Measurements from ENCODE around the gene SLF1.
A peak's percentile ranks its signal among the peaks of the same experiment; 100 is the strongest.
"Not testable (repeated sequence)": the region's sequence is repeated elsewhere in the genome, so short reads cannot be mapped to it uniquely, and the experiment has no call there.

SLF1 gene

DNA sequence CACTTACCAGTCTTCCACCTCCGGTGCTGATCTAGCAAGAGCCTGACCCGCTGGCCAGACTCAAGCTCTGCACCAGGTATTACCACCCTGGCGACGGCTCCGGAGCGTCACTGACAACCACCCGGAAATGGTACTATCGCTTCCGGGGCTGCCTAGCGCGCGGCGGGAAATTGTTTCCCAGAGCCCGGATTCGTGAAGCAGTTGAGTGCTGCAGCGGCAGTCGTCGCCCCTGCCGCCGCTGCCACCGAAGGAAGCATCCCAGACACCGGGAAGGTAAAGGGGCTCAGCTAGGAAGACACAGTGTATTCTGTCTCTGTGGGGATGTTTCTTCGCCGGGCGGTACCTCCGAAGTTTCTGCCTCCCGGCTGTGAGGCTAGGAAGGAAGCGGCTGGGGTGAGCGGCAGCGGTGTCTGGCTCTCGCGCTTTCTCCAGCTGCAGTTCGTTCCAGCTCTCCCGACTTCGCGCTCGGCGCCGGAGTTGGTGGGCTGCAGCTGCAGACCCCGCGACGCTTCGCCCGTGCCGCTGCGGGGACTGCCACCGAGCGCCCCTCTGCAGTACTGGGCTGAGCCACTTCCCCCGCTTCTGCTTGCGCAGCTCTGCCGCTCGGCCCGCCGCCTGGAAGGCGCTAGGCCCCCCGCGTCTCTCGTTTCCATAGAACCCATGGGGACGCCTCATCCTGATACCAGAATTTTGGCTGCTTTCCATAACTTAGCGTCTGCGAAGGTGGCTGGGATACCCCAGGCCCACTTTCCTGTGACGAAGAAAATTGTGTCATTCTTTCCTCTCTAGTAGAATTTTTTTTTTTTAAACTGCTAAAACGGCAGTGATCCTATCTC, at the start of gene SLF1, which contains the start of gene KIAA0825:
TSS of gene SLF1 (plus strand) at position 177 of the 836 bp plus-strand sequence. CDS start 10,142 bp downstream, outside the sequence.
TSS of gene KIAA0825 (minus strand) at position 112 of the 836 bp plus-strand sequence. CDS start 81,478 bp downstream, outside the sequence.
- peak within 1 kb of the TSS; percentile 49 to 62 for H3K27ac ChIP-seq
- peak; percentile 84 to 89 for DNase-seq
- H3K4me3 ChIP-seq: peak within 1 kb of the TSS; percentile 80 to 87
- TF ChIP-seq, protein P1, sequence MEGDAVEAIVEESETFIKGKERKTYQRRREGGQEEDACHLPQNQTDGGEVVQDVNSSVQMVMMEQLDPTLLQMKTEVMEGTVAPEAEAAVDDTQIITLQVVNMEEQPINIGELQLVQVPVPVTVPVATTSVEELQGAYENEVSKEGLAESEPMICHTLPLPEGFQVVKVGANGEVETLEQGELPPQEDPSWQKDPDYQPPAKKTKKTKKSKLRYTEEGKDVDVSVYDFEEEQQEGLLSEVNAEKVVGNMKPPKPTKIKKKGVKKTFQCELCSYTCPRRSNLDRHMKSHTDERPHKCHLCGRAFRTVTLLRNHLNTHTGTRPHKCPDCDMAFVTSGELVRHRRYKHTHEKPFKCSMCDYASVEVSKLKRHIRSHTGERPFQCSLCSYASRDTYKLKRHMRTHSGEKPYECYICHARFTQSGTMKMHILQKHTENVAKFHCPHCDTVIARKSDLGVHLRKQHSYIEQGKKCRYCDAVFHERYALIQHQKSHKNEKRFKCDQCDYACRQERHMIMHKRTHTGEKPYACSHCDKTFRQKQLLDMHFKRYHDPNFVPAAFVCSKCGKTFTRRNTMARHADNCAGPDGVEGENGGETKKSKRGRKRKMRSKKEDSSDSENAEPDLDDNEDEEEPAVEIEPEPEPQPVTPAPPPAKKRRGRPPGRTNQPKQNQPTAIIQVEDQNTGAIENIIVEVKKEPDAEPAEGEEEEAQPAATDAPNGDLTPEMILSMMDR (IDR thresholded peaks at IDR 0.05): no peak
- no peaks in the 10 kb centered on the region for H3K36me3 ChIP-seq
- H3K27me3 ChIP-seq: no peaks in the 10 kb centered on the region
- intact Hi-C loops (cut with DNase I; ENCODE audit: low total_unique reads): no loop called here
- peaks cover 0 to 24% (median 9%) of the 10 kb centered on the region in 4 donors for H3K4me1 ChIP-seq
- H3K9me3 ChIP-seq: no peaks in the 10 kb centered on the region

DNA sequence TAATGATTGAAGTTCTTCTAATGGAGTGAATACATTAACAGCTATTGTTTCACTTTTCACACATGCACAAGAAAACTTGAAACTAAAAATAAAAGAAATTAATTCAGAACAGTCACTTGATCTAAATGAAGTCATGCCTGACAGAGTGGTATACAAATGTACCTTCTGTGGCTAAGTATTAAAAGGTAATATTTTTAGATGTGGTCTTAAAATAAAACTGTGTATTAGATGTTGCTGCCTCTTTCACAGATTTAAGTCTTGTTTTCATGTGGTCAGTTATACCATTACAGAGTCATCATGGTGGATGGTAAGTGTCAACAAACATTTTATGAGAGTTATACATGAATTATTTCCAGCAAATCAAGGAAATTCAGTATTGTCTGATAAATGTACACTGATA, 47.1 kb upstream of the SLF1 start:
- H3K9me3 ChIP-seq: no peaks in the 10 kb centered on the region
- no peak overlapping the region for H3K4me3 ChIP-seq
- no peaks in the 10 kb centered on the region for H3K27me3 ChIP-seq
- TF ChIP-seq, protein P1 (IDR thresholded peaks at IDR 0.05): no peak
- intact Hi-C loops (cut with DNase I; ENCODE audit: low total_unique reads): no loop called here
- no peaks in the 10 kb centered on the region for H3K4me1 ChIP-seq
- H3K36me3 ChIP-seq: no peaks in the 10 kb centered on the region
- no peak for DNase-seq
- no peak overlapping the region for H3K27ac ChIP-seq

DNA sequence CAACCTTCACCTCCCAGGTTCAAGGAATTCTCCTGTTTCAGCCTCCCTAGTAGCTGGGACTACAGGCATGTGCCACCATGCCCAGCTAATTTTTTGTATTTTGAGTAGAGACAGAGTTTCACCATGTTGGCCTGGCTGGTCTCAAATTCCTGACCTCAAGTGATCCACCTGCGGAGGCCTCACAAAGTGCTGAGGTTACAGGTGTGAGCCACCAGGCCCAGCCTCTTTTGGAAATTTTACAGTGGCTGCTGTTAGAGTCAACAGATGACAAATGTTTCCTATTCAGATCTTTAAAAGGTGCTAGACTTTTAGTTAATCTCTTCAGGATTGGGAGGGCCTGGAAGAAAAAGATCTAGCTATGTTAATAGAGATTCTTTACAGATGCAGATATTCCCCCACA, 45.1 kb upstream of the SLF1 start:
- H3K4me1 ChIP-seq; intact Hi-C loops (cut with DNase I; ENCODE audit: low total_unique reads); DNase-seq; H3K36me3 ChIP-seq; H3K27ac ChIP-seq; H3K27me3 ChIP-seq; H3K9me3 ChIP-seq; H3K4me3 ChIP-seq: not testable (repeated sequence)

DNA sequence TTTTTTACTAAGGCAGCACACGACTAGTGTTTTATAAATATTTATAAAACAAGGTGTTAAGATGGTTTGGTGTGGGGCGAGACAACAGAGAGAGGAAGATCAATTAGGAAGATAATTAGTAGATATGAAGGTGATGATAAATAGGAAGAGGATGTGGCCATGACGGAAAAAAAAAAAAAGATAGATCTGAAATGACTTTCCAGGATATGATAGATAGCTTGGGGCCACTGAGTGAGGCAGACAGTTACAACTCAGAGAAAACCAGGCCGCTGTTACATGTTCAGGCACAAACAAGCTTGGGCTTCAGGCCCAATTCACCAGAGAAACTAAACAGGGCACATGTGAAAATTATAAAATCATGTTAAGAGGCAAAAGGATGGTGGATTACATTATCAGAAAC, 43.3 kb upstream of the SLF1 start:
- TF ChIP-seq, protein P1 (IDR thresholded peaks at IDR 0.05): no peak
- Histone ChIP-seq H3K4me3 (no peak overlapping the region), H3K27me3 (no peaks in the 10 kb centered on the region), H3K36me3 (no peaks in the 10 kb centered on the region), H3K27ac (no peak overlapping the region), H3K4me1 (no peaks in the 10 kb centered on the region), H3K9me3 (no peaks in the 10 kb centered on the region)
- intact Hi-C loops (cut with DNase I; ENCODE audit: low total_unique reads): no loop called here
- no peak for DNase-seq

DNA sequence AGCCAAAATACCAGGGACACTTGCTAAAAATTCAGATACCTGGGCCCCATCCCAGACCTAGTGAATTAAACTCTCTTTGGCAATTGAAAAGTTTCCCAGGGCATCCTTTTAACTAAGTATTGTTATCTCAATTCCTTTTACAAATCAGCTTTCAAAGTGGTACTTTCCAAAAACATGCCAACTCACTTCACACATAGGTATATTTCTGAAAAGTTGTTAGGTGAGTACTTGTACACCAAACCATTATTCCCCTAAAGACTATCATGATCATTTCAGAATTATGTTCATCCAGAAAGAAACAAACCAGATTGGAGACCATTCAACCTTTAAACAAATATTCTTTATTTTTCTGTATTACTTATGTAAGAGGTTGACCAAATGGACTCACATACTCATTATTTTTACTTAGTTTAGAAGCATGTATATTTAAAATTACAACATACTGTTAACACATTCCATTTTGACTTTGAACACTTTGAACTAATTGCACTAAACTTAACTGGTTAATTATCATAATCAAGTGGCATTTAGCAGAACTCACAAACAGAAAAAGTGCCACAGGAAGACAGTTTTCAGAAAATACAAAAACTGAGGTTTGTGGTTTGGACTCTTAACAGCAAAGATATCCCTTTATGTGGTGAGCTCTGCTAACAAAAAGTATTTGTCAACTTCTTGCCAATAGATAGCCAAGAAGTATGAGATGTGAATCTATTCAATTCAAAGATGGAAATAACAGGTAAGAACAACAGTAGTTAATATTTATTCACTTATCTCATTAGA, 40.8 kb upstream of the SLF1 start:
- H3K4me3 ChIP-seq: no peak overlapping the region
- H3K9me3 ChIP-seq: no peaks in the 10 kb centered on the region
- H3K27me3 ChIP-seq: no peaks in the 10 kb centered on the region
- no peak overlapping the region for H3K27ac ChIP-seq
- no peak for DNase-seq
- TF ChIP-seq, protein P1 (IDR thresholded peaks at IDR 0.05): no peak
- no peaks in the 10 kb centered on the region for H3K4me1 ChIP-seq
- intact Hi-C loops (cut with DNase I; ENCODE audit: low total_unique reads): no loop called here
- H3K36me3 ChIP-seq: no peaks in the 10 kb centered on the region
